ENCODE data around the gene L3MBTL2. TPM values are rescaled to one million over a fixed set of nuclear protein-coding genes. Genes with fewer than 3 reads are reported as not detected.
A peak's percentile ranks its signal among the peaks of the same experiment; 100 is the strongest.

L3MBTL2 gene
- total and polyA plus RNA-seq, 2 of the 13 experiments (the other 11 are each of a cell fraction or from before 2014, with no cell fraction given), result 13.8 to 33.7 TPM

DNA sequence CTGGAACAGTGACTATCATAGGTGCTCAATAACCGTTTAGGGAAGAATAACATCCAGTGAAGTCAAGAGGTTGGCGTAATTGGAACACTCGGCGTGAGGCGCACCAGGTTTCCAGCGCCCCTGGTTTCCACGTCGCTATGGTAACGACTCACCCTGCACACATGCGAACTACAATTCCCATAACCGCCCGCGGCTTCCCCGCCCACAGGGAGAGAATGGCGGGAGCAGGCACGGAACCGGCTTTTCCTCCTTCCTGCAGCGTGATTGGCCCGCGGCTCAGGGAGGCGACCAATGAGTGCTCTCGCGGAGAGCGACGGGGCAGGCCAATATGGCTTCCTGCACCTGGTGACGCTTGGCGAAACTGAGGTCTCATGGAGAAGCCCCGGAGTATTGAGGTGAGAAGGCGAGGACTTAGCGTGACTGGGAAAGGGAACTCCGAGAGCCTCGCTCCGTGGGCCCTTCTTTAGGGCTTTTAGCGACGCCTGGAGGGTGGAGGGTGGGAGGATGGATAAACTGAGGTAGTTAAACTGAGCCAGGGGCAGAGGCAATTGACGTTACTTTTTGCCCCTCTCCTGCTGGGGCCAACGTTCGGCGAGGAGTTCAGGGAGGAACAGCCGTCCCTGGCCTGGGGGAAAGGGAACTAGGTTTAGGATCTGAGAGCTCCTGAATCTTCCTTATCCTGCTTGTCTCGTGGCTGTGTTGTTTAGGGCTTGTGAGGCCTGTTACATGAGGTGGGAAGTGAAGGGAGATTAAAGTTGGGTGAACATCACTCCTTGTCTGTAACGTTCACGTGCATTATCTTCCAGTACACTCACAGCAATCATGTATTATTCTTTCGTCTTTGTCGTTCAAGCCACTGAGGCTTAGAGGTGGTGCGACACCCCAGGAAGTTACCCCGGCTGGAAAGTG, at the start of gene L3MBTL2 (continued):
- TF ChIP-seq ZNF484 (CRISPR knock-in tag; IDR thresholded peaks at IDR 0.05; ENCODE audit: borderline replicate concordance, low read depth) (no peak), ZNF687 (CRISPR knock-in tag; IDR thresholded peaks at IDR 0.05) (peak; percentile 93), SMAD3 (CRISPR knock-in tag; IDR thresholded peaks at IDR 0.05) (0 out of 2 replicates have a peak, but pooled peaks have one; percentile 31), ARNT2 (CRISPR knock-in tag; IDR thresholded peaks at IDR 0.05; ENCODE audit: low read depth) (peak; percentile 56; the same call in 1 of the 2 replicates), ZNF614 (CRISPR knock-in tag; IDR thresholded peaks at IDR 0.05; ENCODE audit: borderline replicate concordance) (peak; percentile 52; the same call in 1 of the 2 replicates), FOXP1 (IDR thresholded peaks at IDR 0.05) (no peak), FOXP1 (CRISPR knock-in tag; IDR thresholded peaks at IDR 0.05) (no peak), NONO (IDR thresholded peaks at IDR 0.05) (no peak), NONO (CRISPR knock-in tag; conservative IDR thresholded peaks at IDR 0.05) (peak; percentile 71; the same call in 1 of the 2 replicates), NFKB2 (CRISPR knock-in tag; IDR thresholded peaks at IDR 0.05; ENCODE audit: borderline replicate concordance) (no peak; the same call in 1 of the 2 replicates), SUZ12 (IDR thresholded peaks at IDR 0.05; ENCODE audit: low read depth, low read length) (peak; percentile 78), ZC3H13 (CRISPR knock-in tag; IDR thresholded peaks at IDR 0.05) (no peak)
- TF ChIP-seq, protein P1, sequence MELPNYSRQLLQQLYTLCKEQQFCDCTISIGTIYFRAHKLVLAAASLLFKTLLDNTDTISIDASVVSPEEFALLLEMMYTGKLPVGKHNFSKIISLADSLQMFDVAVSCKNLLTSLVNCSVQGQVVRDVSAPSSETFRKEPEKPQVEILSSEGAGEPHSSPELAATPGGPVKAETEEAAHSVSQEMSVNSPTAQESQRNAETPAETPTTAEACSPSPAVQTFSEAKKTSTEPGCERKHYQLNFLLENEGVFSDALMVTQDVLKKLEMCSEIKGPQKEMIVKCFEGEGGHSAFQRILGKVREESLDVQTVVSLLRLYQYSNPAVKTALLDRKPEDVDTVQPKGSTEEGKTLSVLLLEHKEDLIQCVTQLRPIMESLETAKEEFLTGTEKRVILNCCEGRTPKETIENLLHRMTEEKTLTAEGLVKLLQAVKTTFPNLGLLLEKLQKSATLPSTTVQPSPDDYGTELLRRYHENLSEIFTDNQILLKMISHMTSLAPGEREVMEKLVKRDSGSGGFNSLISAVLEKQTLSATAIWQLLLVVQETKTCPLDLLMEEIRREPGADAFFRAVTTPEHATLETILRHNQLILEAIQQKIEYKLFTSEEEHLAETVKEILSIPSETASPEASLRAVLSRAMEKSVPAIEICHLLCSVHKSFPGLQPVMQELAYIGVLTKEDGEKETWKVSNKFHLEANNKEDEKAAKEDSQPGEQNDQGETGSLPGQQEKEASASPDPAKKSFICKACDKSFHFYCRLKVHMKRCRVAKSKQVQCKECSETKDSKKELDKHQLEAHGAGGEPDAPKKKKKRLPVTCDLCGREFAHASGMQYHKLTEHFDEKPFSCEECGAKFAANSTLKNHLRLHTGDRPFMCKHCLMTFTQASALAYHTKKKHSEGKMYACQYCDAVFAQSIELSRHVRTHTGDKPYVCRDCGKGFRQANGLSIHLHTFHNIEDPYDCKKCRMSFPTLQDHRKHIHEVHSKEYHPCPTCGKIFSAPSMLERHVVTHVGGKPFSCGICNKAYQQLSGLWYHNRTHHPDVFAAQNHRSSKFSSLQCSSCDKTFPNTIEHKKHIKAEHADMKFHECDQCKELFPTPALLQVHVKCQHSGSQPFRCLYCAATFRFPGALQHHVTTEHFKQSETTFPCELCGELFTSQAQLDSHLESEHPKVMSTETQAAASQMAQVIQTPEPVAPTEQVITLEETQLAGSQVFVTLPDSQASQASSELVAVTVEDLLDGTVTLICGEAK (IDR thresholded peaks at IDR 0.05), result no peak
- TF ChIP-seq, protein P1 (CRISPR knock-in tag; IDR thresholded peaks at IDR 0.05), result peak; percentile 34; the same call in 1 of the 2 replicates
- TF ChIP-seq, protein P2, sequence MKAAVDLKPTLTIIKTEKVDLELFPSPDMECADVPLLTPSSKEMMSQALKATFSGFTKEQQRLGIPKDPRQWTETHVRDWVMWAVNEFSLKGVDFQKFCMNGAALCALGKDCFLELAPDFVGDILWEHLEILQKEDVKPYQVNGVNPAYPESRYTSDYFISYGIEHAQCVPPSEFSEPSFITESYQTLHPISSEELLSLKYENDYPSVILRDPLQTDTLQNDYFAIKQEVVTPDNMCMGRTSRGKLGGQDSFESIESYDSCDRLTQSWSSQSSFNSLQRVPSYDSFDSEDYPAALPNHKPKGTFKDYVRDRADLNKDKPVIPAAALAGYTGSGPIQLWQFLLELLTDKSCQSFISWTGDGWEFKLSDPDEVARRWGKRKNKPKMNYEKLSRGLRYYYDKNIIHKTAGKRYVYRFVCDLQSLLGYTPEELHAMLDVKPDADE (CRISPR knock-in tag; IDR thresholded peaks at IDR 0.05), result no peak
